SK-N-SH (cell line): Measurements from ENCODE around the gene TSPAN32. TPM values are rescaled to one million over a fixed set of nuclear protein-coding genes. Genes with fewer than 3 reads are reported as not detected.
A peak's percentile ranks its signal among the peaks of the same experiment; 100 is the strongest.

Experiments
- CTCF ChIA-PET: fragments of 300-600, 350-600 bp; formaldehyde crosslinking; extraction: SDS; loops from one replicate; lab custom pipeline; 2021; lab: Yijun Ruan, JAX
- POLR2A ChIA-PET: fragments of 350-600 bp; sonication (Branson Sonifier 250); formaldehyde crosslinking; extraction: SDS; loops from one replicate; lab custom pipeline; 2020; ENCODE audit warnings: antibody characterized with exemption, inconsistent platforms; lab: Yijun Ruan, JAX
- DNase-seq: peaks from one replicate; pipeline ENCODE4 v3.0.0; 2012
- H2AFZ ChIP-seq: fragments of 200-600 bp; sonication (generic); 2 replicates; pipeline ENCODE4 v1.8.1; 2016; ENCODE audit warnings: antibody characterized with exemption, mild to moderate bottlenecking, low read depth
- H3F3A ChIP-seq: fragments of 200-600 bp; sonication (generic); replicated peaks from 2 replicates; pipeline ENCODE3; 2016; ENCODE audit warnings: antibody characterized with exemption, mild to moderate bottlenecking; ENCODE audit not compliant: insufficient read depth
- H3K27ac ChIP-seq, 2 experiments: fragments of 200-500 bp in 1 of 2; fragments of 200-600 bp in 1 of 2; sonication (Bioruptor generic) in 1 of 2; sonication (generic), shearing (Covaris generic) in 1 of 2; 2 replicates each; pipeline versions ENCODE4 v1.5.1 to v1.6.1; 2014 to 2016; ENCODE audit warnings: low read depth in 2 of 2, inconsistent platforms in 1 of 2, low read length in 1 of 2, mild to moderate bottlenecking in 1 of 2, mixed read lengths in 1 of 2
- H3K27me3 ChIP-seq: fragments of 200-600 bp; sonication (generic), shearing (Covaris generic); 2 replicates; pipeline ENCODE4 v1.6.1; 2016; ENCODE audit warnings: mixed run types; ENCODE audit not compliant: insufficient read depth
- H3K36me3 ChIP-seq, 2 experiments: fragments of 200-500 bp in 1 of 2; fragments of 200-600 bp in 1 of 2; sonication (Bioruptor generic) in 1 of 2; sonication (generic) in 1 of 2; replicated peaks in 1 of 2; 2 replicates each; pipeline versions ENCODE3 to v1.5.1; 2014 to 2016; ENCODE audit warnings: low read length in 1 of 2, mild to moderate bottlenecking in 1 of 2; ENCODE audit not compliant: insufficient read depth in 2 of 2, control insufficient read depth in 1 of 2
- H3K4me1 ChIP-seq, 2 experiments: fragments of 200-500 bp in 1 of 2; fragments of 200-600 bp in 1 of 2; sonication (Bioruptor generic) in 1 of 2; sonication (generic), shearing (Covaris generic) in 1 of 2; 2 replicates each; pipeline versions ENCODE4 v1.5.1 to v1.6.1; 2014 to 2016; ENCODE audit warnings: low read depth in 1 of 2, low read length in 1 of 2, mixed run types in 1 of 2; ENCODE audit not compliant: insufficient read depth in 2 of 2, control insufficient read depth in 1 of 2
- H3K4me2 ChIP-seq: fragments of 200-600 bp; sonication (generic), shearing (Covaris generic); 2 replicates; pipeline ENCODE4 v1.6.1; 2017; ENCODE audit warnings: mixed run types
- H3K4me3 ChIP-seq, 2 experiments: fragments of 200-500 bp in 1 of 2; fragments of 200-600 bp in 1 of 2; sonication (Bioruptor generic) in 1 of 2; sonication (generic), shearing (Covaris generic) in 1 of 2; 2 replicates each; pipeline versions ENCODE4 v1.5.1 to v1.8.1; 2014 to 2016; ENCODE audit warnings: low read depth in 2 of 2, inconsistent platforms in 1 of 2, low read length in 1 of 2, mild to moderate bottlenecking in 1 of 2, mixed read lengths in 1 of 2, moderate library complexity in 1 of 2
- H3K79me2 ChIP-seq: fragments of 200-600 bp; sonication (generic); 2 replicates; pipeline ENCODE4 v1.8.1; 2017; ENCODE audit warnings: mild to moderate bottlenecking; ENCODE audit not compliant: insufficient read depth
- H3K9ac ChIP-seq: fragments of 200-600 bp; sonication (generic); 2 replicates; pipeline ENCODE4 v1.6.1; 2017; ENCODE audit warnings: mixed run types
- H3K9me2 ChIP-seq: fragments of 200-600 bp; sonication (generic); 2 replicates; pipeline ENCODE4 v1.6.1; 2017; ENCODE audit warnings: mixed run types
- H3K9me3 ChIP-seq: fragments of 200-600 bp; sonication (generic); 2 replicates; pipeline ENCODE4 v1.6.1; 2017; ENCODE audit warnings: mixed run types, mild to moderate bottlenecking, moderate library complexity
- H4K20me1 ChIP-seq: fragments of 200-600 bp; sonication (generic); 2 replicates; pipeline ENCODE4 v1.6.1; 2017; ENCODE audit warnings: mild to moderate bottlenecking, mixed run types; ENCODE audit not compliant: insufficient read depth
- EP300 ChIP-seq, 2 experiments: IDR thresholded peaks; 2 replicates each; pipeline versions ENCODE4 v1.4.0 to v1.6.1; 2012; ENCODE audit warnings: borderline replicate concordance in 1 of 2, low read depth in 1 of 2, low read length in 1 of 2
- FOSL2 ChIP-seq: IDR thresholded peaks from 2 replicates; pipeline ENCODE4 v1.4.0; 2012; ENCODE audit warnings: low read depth, mild to moderate bottlenecking, moderate library complexity, borderline replicate concordance
- GABPA ChIP-seq: IDR thresholded peaks from 2 replicates; pipeline ENCODE4 v1.4.0; 2012; ENCODE audit warnings: low read depth, mild to moderate bottlenecking
- IRF3 ChIP-seq: fragments of 150-350 bp; IDR thresholded peaks from 2 replicates; pipeline ENCODE4 v1.6.1; 2016; ENCODE audit warnings: mild to moderate bottlenecking, low read depth, low read length
- NFIC ChIP-seq: IDR thresholded peaks from 2 replicates; pipeline ENCODE4 v1.4.0; 2012; ENCODE audit warnings: borderline replicate concordance
- PBX3 ChIP-seq: IDR thresholded peaks from 2 replicates; pipeline ENCODE4; 2012
- SIN3A ChIP-seq: IDR thresholded peaks from 2 replicates; pipeline ENCODE4 v1.6.1; 2012; ENCODE audit warnings: low read depth, mild to moderate bottlenecking, low read length, moderate library complexity, borderline replicate concordance
- TCF12 ChIP-seq: IDR thresholded peaks from 2 replicates; pipeline ENCODE4 v1.4.0; 2012
- TEAD4 ChIP-seq: IDR thresholded peaks from 2 replicates; pipeline ENCODE4 v1.4.0; 2012; ENCODE audit warnings: mild to moderate bottlenecking, borderline replicate concordance; ENCODE audit not compliant: insufficient read depth
- WGBS: methylation state at CpG from one replicate; pipeline ENCODE4 v1.1.6; 2017; ENCODE audit warnings: low lambda C conversion rate; 5-methylcytosine and 5-hydroxymethylcytosine counted together
- polyA plus RNA-seq, 3 experiments: library from polyadenylated mRNA; depleted of rRNA; stranded (reverse); fragments of >200 nt; gene quantifications; 2 replicates each; pipeline ENCODE4 v1.2.3, GENCODE V29; 2012
- TF ChIP-seq, protein P1 (sequence below): fragments of 150-350 bp; IDR thresholded peaks from 2 replicates; pipeline ENCODE4 v1.6.1; 2017; ENCODE audit warnings: antibody characterized with exemption, low read length, low read depth, borderline replicate concordance

The TSPAN32 gene
- polyA plus RNA-seq, 1 of the 3 experiments (the other 2 are of a cell fraction): 0.12 TPM

DNA sequence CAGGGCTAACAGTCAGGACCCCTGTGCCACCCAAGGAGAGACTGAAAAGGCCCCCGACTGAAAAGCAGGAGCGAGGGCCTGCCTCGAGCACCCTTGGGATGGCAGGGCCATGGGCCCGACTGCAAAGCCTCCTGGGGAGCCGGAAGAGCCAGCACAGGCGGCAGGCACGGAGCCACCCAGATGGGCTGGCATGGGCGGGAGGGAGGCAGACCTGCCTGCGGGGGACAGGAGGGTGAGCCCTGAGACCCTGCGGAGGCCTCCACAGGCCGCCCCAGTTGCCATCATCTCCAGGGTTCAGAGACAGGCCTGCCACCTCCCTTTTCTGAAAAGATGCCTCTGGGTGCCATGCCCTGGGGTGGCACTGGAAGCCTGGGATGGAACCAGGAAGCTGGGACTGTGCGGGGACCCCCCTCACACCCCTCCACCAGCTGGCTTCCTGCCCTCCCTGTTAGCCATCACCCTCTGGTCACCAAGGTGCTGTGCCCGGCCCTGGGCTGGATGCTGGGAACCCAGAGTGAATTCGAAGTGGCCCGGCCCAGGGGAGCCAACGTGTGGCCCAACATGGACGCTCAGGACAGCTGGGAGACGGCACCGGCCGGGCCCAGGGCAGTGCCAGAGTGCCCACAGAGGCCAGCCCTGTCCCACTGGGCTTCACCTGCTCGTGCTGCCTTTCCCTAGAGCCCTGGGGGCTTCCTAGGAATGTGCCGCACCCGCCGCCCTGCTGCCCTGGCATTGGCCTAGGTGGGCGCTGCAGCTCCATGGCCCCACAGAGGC is 13.8 kb downstream of the TSPAN32 start (continued):
- TF ChIP-seq PBX3 (no peak), EP300 (IDR thresholded peaks at IDR 0.05; ENCODE audit: borderline replicate concordance in 1 of 2, low read depth in 1 of 2, low read length in 1 of 2) (no peak), NFIC (no peak), TEAD4 (no peak)

GRCh38 chr11:2316169-2316962 is 14.6 kb downstream of the TSPAN32 start:
- CTCF ChIA-PET: interaction anchor here (2.8 to 10.5 kb wide), 2 partner anchors 11 to 104 kb away, joined by 23 to 101 read pairs; no protein-coding TSS in a partner anchor
- H3K4me2 ChIP-seq: no peak overlapping the region
- peak; percentile 39 for DNase-seq
- TF ChIP-seq SIN3A (no peak), IRF3 (no peak)
- TF ChIP-seq, all 33 proteins: peak for 0
- POLR2A ChIA-PET: interaction anchor here (1.0 to 1.7 kb wide), 2 partner anchors 60 to 62 kb away, joined by 3 to 5 read pairs; partner anchors contain the start of gene CD81
- Histone ChIP-seq H2AFZ (no peak overlapping the region), H3K27me3 (no peaks in the 10 kb centered on the region), H4K20me1 (no peaks in the 10 kb centered on the region), H3K4me3 (no peak overlapping the region), H3K27ac (no peak overlapping the region; a peak in 1 of 4 replicates), H3K9me3 (no peaks in the 10 kb centered on the region), H3K4me1 (peaks cover 26% of the 10 kb centered on the region in 2 experiments; a peak in 3 of 4 replicates), H3K9me2 (no peaks in the 10 kb centered on the region), H3K79me2 (no peaks in the 10 kb centered on the region), H3F3A (no peaks in the 10 kb centered on the region), H3K9ac (no peak overlapping the region), H3K36me3 (no peaks in the 10 kb centered on the region)
- 73% methylated on average over 8 of the region's 23 CpGs for WGBS

GRCh38 chr11:2316963-2317244 is 15.1 kb downstream of the TSPAN32 start:
- Histone ChIP-seq H3K4me2 (no peak overlapping the region), H3K36me3 (no peaks in the 10 kb centered on the region), H3K9ac (no peak overlapping the region), H3K4me1 (peaks cover 23 to 26% of the 10 kb centered on the region in 2 experiments; a peak in 3 of 4 replicates), H3F3A (no peaks in the 10 kb centered on the region), H3K9me2 (no peaks in the 10 kb centered on the region), H2AFZ (no peak overlapping the region), H3K9me3 (no peaks in the 10 kb centered on the region), H3K27ac (no peak overlapping the region), H3K79me2 (no peaks in the 10 kb centered on the region), H3K27me3 (no peaks in the 10 kb centered on the region), H4K20me1 (no peaks in the 10 kb centered on the region), H3K4me3 (no peak overlapping the region)
- DNase-seq: no peak
- ChIA-PET CTCF (interaction anchor here (0.9 to 10.5 kb wide), 3 partner anchors 12 to 104 kb away, joined by 3 to 101 read pairs (median 23); no protein-coding TSS in a partner anchor), POLR2A (interaction anchor here (1.0 to 1.7 kb wide), 2 partner anchors 60 to 61 kb away, joined by 3 to 5 read pairs; partner anchors contain the start of gene CD81)
- TF ChIP-seq FOSL2: no peak
- TF ChIP-seq TCF12: no peak
- TF ChIP-seq, protein P1, sequence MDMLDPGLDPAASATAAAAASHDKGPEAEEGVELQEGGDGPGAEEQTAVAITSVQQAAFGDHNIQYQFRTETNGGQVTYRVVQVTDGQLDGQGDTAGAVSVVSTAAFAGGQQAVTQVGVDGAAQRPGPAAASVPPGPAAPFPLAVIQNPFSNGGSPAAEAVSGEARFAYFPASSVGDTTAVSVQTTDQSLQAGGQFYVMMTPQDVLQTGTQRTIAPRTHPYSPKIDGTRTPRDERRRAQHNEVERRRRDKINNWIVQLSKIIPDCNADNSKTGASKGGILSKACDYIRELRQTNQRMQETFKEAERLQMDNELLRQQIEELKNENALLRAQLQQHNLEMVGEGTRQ: no peak
- no peak for TF ChIP-seq GABPA
- WGBS: 86% methylated on average over 3 of the region's 3 CpGs
